Thyroid gland (tissue), 4 donors: ENCODE data around the gene F10.

Experiments used
- CTCF ChIP-seq, 6 experiments: fragments of 200-600 bp in 3 of 6; fragments of 450-650 bp in 3 of 6; sonication (generic) in 3 of 6; IDR thresholded peaks; one replicate each; pipeline ENCODE4 v1.5.1; 2016 to 2019; ENCODE audit warnings: antibody characterized with exemption in 6 of 6, mild to moderate bottlenecking in 2 of 6, inconsistent platforms in 1 of 6, moderate library complexity in 1 of 6
- POLR2A ChIP-seq, 2 donors: fragments of 450-650 bp; IDR thresholded peaks; one replicate each; pipeline ENCODE4 v1.6.1; 2017; ENCODE audit warnings: antibody characterized with exemption in 2 of 2, mild to moderate bottlenecking in 2 of 2, moderate library complexity in 1 of 2

GRCh38 chr13:113117335-113117872, 5.2 kb upstream of the F10 start:
- no peak for TF ChIP-seq CTCF (IDR thresholded peaks at IDR 0.05)
- TF ChIP-seq POLR2A (IDR thresholded peaks at IDR 0.05): no peak
